ENCODE measurements around the gene ARPP21.

GRCh38 chr3:35602395-35602936 is 36.9 kb upstream of the ARPP21 start:
- no peak for TF ChIP-seq EZH2phosphoT487 (IDR thresholded peaks at IDR 0.05; ENCODE audit: borderline replicate concordance)
- TF ChIP-seq CTCF (conservative IDR thresholded peaks at IDR 0.05; ENCODE audit: low read length) = no peak

Measured in Loucy (cell line).